Uterus (tissue), 4 donors: ENCODE results near the gene MFN2. TPM values are rescaled to one million over a fixed set of nuclear protein-coding genes. Genes with fewer than 3 reads are reported as not detected.

Experiments used
- DNase-seq, 2 donors: peaks; one replicate each; pipeline ENCODE4 v3.0.0-alpha.2; 2019 to 2020
- H3K27ac ChIP-seq, 2 donors: fragments of 200-600 bp; sonication (generic); 1 replicate in 1 of 2; 2 replicates in 1 of 2; pipeline ENCODE4 v1.5.1; 2016 to 2018
- H3K27me3 ChIP-seq, 2 donors: fragments of 200-600 bp; sonication (generic); one replicate each; pipeline ENCODE4 v1.5.1; 2018 to 2019; ENCODE audit warnings: control low read depth in 1 of 2
- H3K36me3 ChIP-seq, 2 donors: fragments of 200-600 bp; sonication (generic); one replicate each; pipeline ENCODE4 v1.5.1; 2019; ENCODE audit warnings: control low read depth in 1 of 2
- H3K4me1 ChIP-seq, 2 donors: fragments of 200-600 bp; sonication (generic); one replicate each; pipeline ENCODE4 v1.5.1; 2018 to 2019; ENCODE audit warnings: control low read depth in 1 of 2
- H3K4me3 ChIP-seq, 2 donors: fragments of 200-600 bp; sonication (generic); 1 replicate in 1 of 2; 2 replicates in 1 of 2; pipeline ENCODE4 v1.5.1; 2018 to 2019; ENCODE audit warnings: mild to moderate bottlenecking in 1 of 2
- H3K9me3 ChIP-seq, 2 donors: fragments of 200-600 bp; sonication (generic); one replicate each; pipeline ENCODE4 v1.5.1; 2019; ENCODE audit warnings: control low read depth in 1 of 2
- POLR2A ChIP-seq, 2 donors: fragments of 450-650 bp; IDR thresholded peaks; one replicate each; pipeline ENCODE4 v1.6.1; 2016; ENCODE audit warnings: antibody characterized with exemption in 2 of 2, mild to moderate bottlenecking in 1 of 2, moderate library complexity in 1 of 2
- intact Hi-C: fragments of 100-400 bp; cut with DNase I; formaldehyde crosslinking; loops from one replicate; pipeline ENCODE4 v1.15.1; 2023; ENCODE audit warnings: low total_unique reads
- microRNA-seq: library from miRNA; unstranded; fragments of <30 nt; microRNA quantifications from one replicate; pipeline ENCODE4, GENCODE V29; 2016; ENCODE audit warnings: borderline microRNAs expressed, borderline replicate concordance
- small RNA-seq: library from RNA; depleted of rRNA; stranded (forward); fragments of <200 nt; gene quantifications from one replicate; pipeline ENCODE3, GENCODE V24; 2016
- total RNA-seq, 4 donors: library from RNA; depleted of rRNA in 3 of 4; stranded (reverse); fragments of >200 nt in 3 of 4; gene quantifications; one replicate each; pipeline versions ENCODE4 v1.1.0 to v1.2.4, GENCODE V29; 2014 to 2023
- TF ChIP-seq, protein P1 (sequence below), 4 experiments: fragments of 200-600 bp in 2 of 4; fragments of 450-650 bp in 2 of 4; sonication (generic) in 2 of 4; IDR thresholded peaks; one replicate each; pipeline ENCODE4 v1.5.1; 2016 to 2019; ENCODE audit warnings: antibody characterized with exemption in 4 of 4, mild to moderate bottlenecking in 2 of 4, moderate library complexity in 1 of 4
- donor health status: DM: yes; HTN: yes; CAD: no.

MFN2 gene
- total RNA-seq, 4 donors from 2014 or later: 15.6 to 69.5 (median 35.1) TPM

- H3K9me3 ChIP-seq: no peaks in the 10 kb centered on the region
- peaks cover 4 to 9% of the 10 kb centered on the region in 2 donors for H3K27me3 ChIP-seq
- no peak for DNase-seq
- TF ChIP-seq, protein P1, sequence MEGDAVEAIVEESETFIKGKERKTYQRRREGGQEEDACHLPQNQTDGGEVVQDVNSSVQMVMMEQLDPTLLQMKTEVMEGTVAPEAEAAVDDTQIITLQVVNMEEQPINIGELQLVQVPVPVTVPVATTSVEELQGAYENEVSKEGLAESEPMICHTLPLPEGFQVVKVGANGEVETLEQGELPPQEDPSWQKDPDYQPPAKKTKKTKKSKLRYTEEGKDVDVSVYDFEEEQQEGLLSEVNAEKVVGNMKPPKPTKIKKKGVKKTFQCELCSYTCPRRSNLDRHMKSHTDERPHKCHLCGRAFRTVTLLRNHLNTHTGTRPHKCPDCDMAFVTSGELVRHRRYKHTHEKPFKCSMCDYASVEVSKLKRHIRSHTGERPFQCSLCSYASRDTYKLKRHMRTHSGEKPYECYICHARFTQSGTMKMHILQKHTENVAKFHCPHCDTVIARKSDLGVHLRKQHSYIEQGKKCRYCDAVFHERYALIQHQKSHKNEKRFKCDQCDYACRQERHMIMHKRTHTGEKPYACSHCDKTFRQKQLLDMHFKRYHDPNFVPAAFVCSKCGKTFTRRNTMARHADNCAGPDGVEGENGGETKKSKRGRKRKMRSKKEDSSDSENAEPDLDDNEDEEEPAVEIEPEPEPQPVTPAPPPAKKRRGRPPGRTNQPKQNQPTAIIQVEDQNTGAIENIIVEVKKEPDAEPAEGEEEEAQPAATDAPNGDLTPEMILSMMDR (IDR thresholded peaks at IDR 0.05): no peak
- TF ChIP-seq POLR2A (IDR thresholded peaks at IDR 0.05): no peak
- H3K4me3 ChIP-seq: no peak overlapping the region
- no peak overlapping the region for H3K27ac ChIP-seq
- peaks cover 0 to 11% of the 10 kb centered on the region in 2 donors for H3K4me1 ChIP-seq
- intact Hi-C loops: no loop called here
- no peaks in the 10 kb centered on the region for H3K36me3 ChIP-seq
Observed at GRCh38 chr1:12059722-12060464, 79.6 kb downstream of the MFN2 start.

DNA sequence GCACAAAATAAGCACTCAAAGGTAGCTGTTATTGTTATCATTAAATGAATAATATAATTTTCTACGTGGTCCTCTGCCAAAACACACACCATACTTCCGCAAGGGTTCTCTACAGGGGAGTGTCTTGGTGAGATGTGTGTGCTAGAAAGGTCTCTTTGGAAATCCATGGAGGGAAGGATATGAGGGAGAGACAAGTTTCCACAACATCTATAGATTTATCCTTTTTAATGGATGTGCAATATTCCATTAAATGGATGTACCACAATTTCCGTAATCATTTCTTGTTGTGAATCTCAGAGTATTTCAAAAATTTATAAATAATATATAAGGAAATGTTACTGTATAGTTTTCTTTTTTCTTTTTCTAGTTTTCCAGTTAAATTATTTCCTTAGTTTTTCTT lies 80.3 kb downstream of the MFN2 start:
- H3K9me3 ChIP-seq: no peaks in the 10 kb centered on the region
- H3K4me1 ChIP-seq: peaks cover 0 to 11% of the 10 kb centered on the region in 2 donors
- no peak overlapping the region for H3K27ac ChIP-seq
- no peaks in the 10 kb centered on the region for H3K36me3 ChIP-seq
- H3K4me3 ChIP-seq: no peak overlapping the region
- DNase-seq: no peak
- intact Hi-C loops: no loop called here
- TF ChIP-seq, protein P1 (IDR thresholded peaks at IDR 0.05): no peak
- no peak for TF ChIP-seq POLR2A (IDR thresholded peaks at IDR 0.05)
- H3K27me3 ChIP-seq: peaks cover 4 to 9% of the 10 kb centered on the region in 2 donors

Small RNA genes lying within 50 kb of the gene (microRNA-seq; reads per million reads assigned to microRNA genes)
- gene MIR6729: not detected

Small RNA genes lying within 50 kb of the gene (small RNA-seq; reads per million reads assigned to genes)
- gene AL096840.1 (not detected), gene MIR6729 (not detected), gene RF00019 (not detected), gene RN7SL649P (not detected)

Other genes with a start within 250 kb of the MFN2 start
- gene AGTRAP, start 244.3 kb upstream of the MFN2 start, total RNA-seq: 10 to 100 TPM in 3 of 4 donors, 1 to 10 TPM in 1; 4.1 to 34.7 (median 31.2) TPM
- under 1 TPM in 2 of 4 donors, not detected in 2; 0.21 to 0.82 TPM for gene C1orf167, start 218.3 kb upstream of the MFN2 start, total RNA-seq
- gene MTHFR, start 174.5 kb upstream of the MFN2 start, total RNA-seq: 10 to 100 TPM; 15.0 to 56.8 (median 29.9) TPM
- 10 to 100 TPM; 14.6 to 31.5 (median 22.7) TPM for gene CLCN6, start 174.3 kb upstream of the MFN2 start, total RNA-seq
- not detected for gene NPPA, start 132.7 kb upstream of the MFN2 start, total RNA-seq
- gene NPPB, start 121.5 kb upstream of the MFN2 start, total RNA-seq: not detected
- 10 to 100 TPM; 33.1 to 60.7 (median 39.7) TPM for gene KIAA2013, start 54.0 kb upstream of the MFN2 start, total RNA-seq
- gene PLOD1, start 45.7 kb upstream of the MFN2 start, total RNA-seq: 100 to 1,000 TPM in 1 of 4 donors, 10 to 100 TPM in 3; 14.6 to 324 (median 55.8) TPM
- 10 to 100 TPM in 3 of 4 donors, 1 to 10 TPM in 1; 1.2 to 44.8 (median 33.6) TPM for gene MIIP, start 39.1 kb downstream of the MFN2 start, total RNA-seq
- 1 to 10 TPM in 2 of 4 donors, under 1 TPM in 2; 0.26 to 2.4 (median 0.85) TPM for gene TNFRSF8, start 82.9 kb downstream of the MFN2 start, total RNA-seq
- 10 to 100 TPM in 3 of 4 donors, 1 to 10 TPM in 1; 8.8 to 53.4 (median 24.2) TPM for gene TNFRSF1B, start 186.5 kb downstream of the MFN2 start, total RNA-seq
- 100 to 1,000 TPM in 1 of 4 donors, 10 to 100 TPM in 3; 33.2 to 115 (median 56.5) TPM for gene VPS13D, start 249.6 kb downstream of the MFN2 start, total RNA-seq